Measurements from ENCODE around the gene GADD45B.

GADD45B gene

GRCh38 chr19:2434721-2435265 is 41.1 kb upstream of the GADD45B start:
- no peak for DNase-seq
- no peak for TF ChIP-seq POLR2A (IDR thresholded peaks at IDR 0.05; ENCODE audit: low read length)
- TF ChIP-seq GATA1 (IDR thresholded peaks at IDR 0.05; ENCODE audit: low read depth, low read length), result no peak

GRCh38 chr19:2436384-2436783 is 39.5 kb upstream of the GADD45B start:
- no peak for DNase-seq
- TF ChIP-seq POLR2A (IDR thresholded peaks at IDR 0.05; ENCODE audit: low read length) (no peak), GATA1 (IDR thresholded peaks at IDR 0.05; ENCODE audit: low read depth, low read length) (no peak)

- no peak for TF ChIP-seq GATA1 (IDR thresholded peaks at IDR 0.05; ENCODE audit: low read depth, low read length)
- no peak for TF ChIP-seq POLR2A (IDR thresholded peaks at IDR 0.05; ENCODE audit: low read length)
- DNase-seq, result no peak
Measured at GRCh38 chr19:2436926-2437325, 39.0 kb upstream of the GADD45B start.

GRCh38 chr19:2438178-2438577 is 37.7 kb upstream of the GADD45B start:
- TF ChIP-seq GATA1 (IDR thresholded peaks at IDR 0.05; ENCODE audit: low read depth, low read length) (no peak), POLR2A (IDR thresholded peaks at IDR 0.05; ENCODE audit: low read length) (no peak)
- no peak for DNase-seq

- DNase-seq, result no peak
- no peak for TF ChIP-seq GATA1 (IDR thresholded peaks at IDR 0.05; ENCODE audit: low read depth, low read length)
- no peak for TF ChIP-seq POLR2A (IDR thresholded peaks at IDR 0.05; ENCODE audit: low read length)
Measured at GRCh38 chr19:2440515-2440914, 35.4 kb upstream of the GADD45B start.

GRCh38 chr19:2441096-2441752 is 34.7 kb upstream of the GADD45B start:
- no peak for TF ChIP-seq GATA1 (IDR thresholded peaks at IDR 0.05; ENCODE audit: low read depth, low read length)
- TF ChIP-seq POLR2A (IDR thresholded peaks at IDR 0.05; ENCODE audit: low read length), result no peak
- no peak for DNase-seq

GRCh38 chr19:2443116-2443784 is 32.7 kb upstream of the GADD45B start:
- DNase-seq, result no peak
- TF ChIP-seq POLR2A (IDR thresholded peaks at IDR 0.05; ENCODE audit: low read length), result no peak
- no peak for TF ChIP-seq GATA1 (IDR thresholded peaks at IDR 0.05; ENCODE audit: low read depth, low read length)

GRCh38 chr19:2443785-2444182 is 32.1 kb upstream of the GADD45B start:
- DNase-seq, result no peak
- no peak for TF ChIP-seq POLR2A (IDR thresholded peaks at IDR 0.05; ENCODE audit: low read length)
- no peak for TF ChIP-seq GATA1 (IDR thresholded peaks at IDR 0.05; ENCODE audit: low read depth, low read length)

- TF ChIP-seq GATA1 (IDR thresholded peaks at IDR 0.05; ENCODE audit: low read depth, low read length) (no peak), POLR2A (IDR thresholded peaks at IDR 0.05; ENCODE audit: low read length) (no peak)
- DNase-seq, result no peak
Measured at GRCh38 chr19:2444251-2445002, 31.5 kb upstream of the GADD45B start.

- no peak for TF ChIP-seq POLR2A (IDR thresholded peaks at IDR 0.05; ENCODE audit: low read length)
- DNase-seq, result no peak
Measured at GRCh38 chr19:2446381-2446780, 29.5 kb upstream of the GADD45B start.

- TF ChIP-seq GATA1 (IDR thresholded peaks at IDR 0.05; ENCODE audit: low read depth, low read length) (no peak), POLR2A (IDR thresholded peaks at IDR 0.05; ENCODE audit: low read length) (no peak)
Measured at GRCh38 chr19:2449019-2449418, 26.9 kb upstream of the GADD45B start.

GRCh38 chr19:2451138-2451537 is 24.8 kb upstream of the GADD45B start:
- no peak for TF ChIP-seq POLR2A (IDR thresholded peaks at IDR 0.05; ENCODE audit: low read length)

More at GRCh38 chr19:2449019-2449418, 26.9 kb upstream of the GADD45B start:
- DNase-seq, result no peak

GRCh38 chr19:2451741-2452140 is 24.2 kb upstream of the GADD45B start:
- TF ChIP-seq GATA1 (IDR thresholded peaks at IDR 0.05; ENCODE audit: low read depth, low read length) (no peak), POLR2A (IDR thresholded peaks at IDR 0.05; ENCODE audit: low read length) (no peak)
- no peak for DNase-seq

More at GRCh38 chr19:2451138-2451537, 24.8 kb upstream of the GADD45B start:
- no peak for DNase-seq

- no peak for TF ChIP-seq POLR2A (IDR thresholded peaks at IDR 0.05; ENCODE audit: low read length)
- TF ChIP-seq GATA1 (IDR thresholded peaks at IDR 0.05; ENCODE audit: low read depth, low read length), result no peak
Measured at GRCh38 chr19:2453431-2454025, 22.4 kb upstream of the GADD45B start.

More at GRCh38 chr19:2453431-2454025, 22.4 kb upstream of the GADD45B start:
- DNase-seq, result no peak
